Activated CD8-positive, alpha-beta memory T cell treated with anti-CD3 and anti-CD28 coated beads for 48 hours (primary cell): Measurements from ENCODE around the gene METTL24.

ENCODE experiments used
- DNase-seq, 3 experiments: peaks; one replicate each; pipeline ENCODE4 v3.0.0-alpha.2; 2020; ENCODE audit warnings: low read depth in 2 of 3, low spot score in 2 of 3

Gene METTL24

GRCh38 chr6:110201151-110201884 lies 156.8 kb downstream of the METTL24 start:
- no peak for DNase-seq

GRCh38 chr6:110198561-110198960 lies 159.6 kb downstream of the METTL24 start:
- DNase-seq, result no peak

DNA sequence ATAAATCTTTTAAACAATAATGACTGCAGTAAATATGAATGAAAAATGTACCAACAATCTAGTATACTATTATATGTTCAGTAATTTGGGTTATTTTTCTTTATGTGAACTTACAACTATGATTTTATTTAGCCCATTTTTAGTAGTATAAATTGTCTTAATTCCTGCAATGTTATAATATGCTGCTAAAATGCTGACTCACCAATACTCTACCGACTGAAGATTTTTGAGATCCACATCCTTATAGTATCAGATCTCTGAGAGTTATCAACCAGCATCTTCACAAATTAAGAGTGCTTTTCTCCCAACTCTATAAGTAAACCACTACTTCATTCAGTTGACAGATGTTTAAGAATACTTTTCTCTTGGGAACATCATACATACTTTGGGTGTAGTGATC lies 161.3 kb downstream of the METTL24 start:
- DNase-seq, result no peak

- DNase-seq, result no peak
Measured at GRCh38 chr6:110195639-110196038, 162.5 kb downstream of the METTL24 start.
